NB4 (cell line): Measurements from ENCODE around the gene TIMELESS.
"Not testable (repeated sequence)": the region's sequence is repeated elsewhere in the genome, so short reads cannot be mapped to it uniquely, and the experiment has no call there.

ENCODE experiments used
- DNase-seq: peaks from one replicate; pipeline ENCODE4 v3.0.0; 2010; ENCODE audit warnings: low read depth
- H3K4me3 ChIP-seq: one replicate; pipeline ENCODE4 v1.5.1; 2011; ENCODE audit warnings: mild to moderate bottlenecking, low read depth, low read length, moderate library complexity
- CTCF ChIP-seq: IDR thresholded peaks from one replicate; pipeline ENCODE4 v1.5.1; 2012; ENCODE audit warnings: low read depth, low read length
- MAX ChIP-seq: IDR thresholded peaks from 2 replicates; pipeline ENCODE4 v1.6.1; 2011; ENCODE audit warnings: low read depth, low read length
- MYC ChIP-seq: IDR thresholded peaks from 2 replicates; pipeline ENCODE4 v1.6.1; 2011; ENCODE audit warnings: low read depth, low read length
- POLR2A ChIP-seq: IDR thresholded peaks from 2 replicates; pipeline ENCODE4 v1.6.1; 2011; ENCODE audit warnings: mild to moderate bottlenecking; ENCODE audit not compliant: insufficient read length; ENCODE audit errors: extremely low read depth

Gene TIMELESS

GRCh38 chr12:56413392-56413791 is 35.8 kb downstream of the TIMELESS start:
- no peak for DNase-seq
- no peak for TF ChIP-seq CTCF
- no peak for TF ChIP-seq POLR2A
- no peak for TF ChIP-seq MAX
- TF ChIP-seq MYC = no peak
- H3K4me3 ChIP-seq = no peak overlapping the region

GRCh38 chr12:56411781-56412639 is 37.2 kb downstream of the TIMELESS start:
- TF ChIP-seq MYC (no peak), CTCF (no peak), MAX (no peak), POLR2A (no peak)

DNA sequence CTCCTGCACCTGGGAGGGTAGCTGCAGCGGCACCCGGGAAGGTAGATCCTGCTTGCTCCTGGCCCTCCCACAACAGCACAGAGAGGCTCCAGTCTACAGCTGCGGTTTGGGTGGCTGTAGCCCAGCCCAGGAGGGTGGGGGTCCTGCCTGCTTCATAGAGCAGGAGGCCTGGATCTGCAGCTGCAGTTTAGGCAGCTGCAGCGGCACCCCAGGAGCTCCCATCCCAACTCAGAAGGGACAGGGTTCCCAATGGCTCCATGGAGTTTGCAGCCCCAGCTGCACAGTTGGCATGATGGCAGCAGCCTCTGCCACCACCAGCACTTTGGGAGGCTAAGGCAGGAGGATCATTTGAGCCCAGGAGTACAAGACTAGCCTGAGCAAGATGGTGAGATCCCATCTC is 38.5 kb downstream of the TIMELESS start:
- TF ChIP-seq MYC (no peak), CTCF (no peak), MAX (no peak), POLR2A (no peak)
- no peak for DNase-seq
- no peak overlapping the region for H3K4me3 ChIP-seq

More at GRCh38 chr12:56411781-56412639, 37.2 kb downstream of the TIMELESS start:
- DNase-seq = no peak
- H3K4me3 ChIP-seq = no peak overlapping the region

- no peak overlapping the region for H3K4me3 ChIP-seq
- no peak for TF ChIP-seq MYC
- TF ChIP-seq MAX = no peak
- TF ChIP-seq CTCF = no peak
- TF ChIP-seq POLR2A = no peak
- no peak for DNase-seq
Observed at GRCh38 chr12:56408799-56409417, 40.3 kb downstream of the TIMELESS start.

DNA sequence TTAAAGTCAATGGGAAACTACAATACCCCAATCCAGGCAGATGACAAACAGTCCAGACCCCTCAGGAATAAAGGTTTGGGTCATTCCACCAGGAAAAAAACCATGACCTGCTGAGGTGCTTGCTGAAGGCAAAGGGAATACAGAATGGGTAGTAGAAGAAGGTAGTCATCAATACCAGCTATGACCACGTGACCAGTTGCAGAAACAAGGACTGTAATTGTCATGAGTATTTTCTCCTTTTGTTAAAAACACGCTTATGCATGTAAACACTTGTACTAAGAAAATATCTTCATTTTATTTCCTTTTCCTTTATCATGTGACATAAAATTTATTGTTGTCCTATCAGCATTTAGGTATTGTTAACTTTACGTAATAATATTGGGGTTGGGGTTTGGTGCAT is 45.0 kb downstream of the TIMELESS start:
- not testable (repeated sequence) for DNase-seq, H3K4me3 ChIP-seq

DNA sequence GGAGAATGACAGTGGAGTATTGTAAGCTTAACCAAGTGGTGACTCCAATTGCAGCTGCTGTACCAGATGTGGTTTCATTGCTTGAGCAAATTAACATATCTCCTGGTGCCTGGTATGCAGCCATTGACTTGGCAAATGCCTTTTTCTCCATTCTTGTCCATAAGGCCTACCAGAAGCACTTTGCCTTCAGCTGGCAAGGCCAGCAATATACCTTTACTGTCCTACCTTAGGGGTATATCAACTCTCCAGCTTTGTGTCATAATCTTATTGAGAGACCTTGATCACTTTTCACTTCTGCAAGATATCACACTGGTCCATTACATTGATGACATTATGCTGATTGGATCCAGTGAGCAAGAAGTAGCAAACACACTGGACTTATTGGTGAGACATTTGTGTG is 47.6 kb downstream of the TIMELESS start:
- H3K4me3 ChIP-seq, DNase-seq: not testable (repeated sequence)

DNA sequence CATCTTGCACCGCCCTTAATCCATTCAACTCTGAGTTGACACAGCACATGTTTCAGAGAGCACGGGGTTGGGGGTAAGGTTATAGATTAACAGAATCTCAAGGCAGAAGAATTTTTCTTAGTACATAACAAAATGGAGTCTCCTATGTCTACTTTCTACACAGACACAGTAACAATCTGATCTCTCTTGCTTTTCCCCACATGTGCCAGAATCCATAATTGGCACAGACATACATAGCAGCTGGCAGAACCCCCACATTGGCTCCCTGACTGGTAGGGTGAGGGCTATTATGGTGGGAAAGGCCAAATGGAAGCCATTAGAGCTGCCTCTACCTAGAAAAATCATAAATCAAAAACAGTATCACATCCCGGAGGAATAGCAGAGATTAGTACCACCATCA is 48.1 kb downstream of the TIMELESS start:
- DNase-seq, H3K4me3 ChIP-seq: not testable (repeated sequence)

- DNase-seq, H3K4me3 ChIP-seq: not testable (repeated sequence)
Observed at GRCh38 chr12:56399466-56399865, 49.8 kb downstream of the TIMELESS start.
